Mesenchymal stem cell (in vitro differentiated cells and primary cell): ENCODE results near the gene NMRK2.

Experiments used
- DNase-seq: peaks from one replicate; pipeline ENCODE4 v3.0.0-alpha.2; 2013
- H2AFZ ChIP-seq: one replicate; pipeline ENCODE4 v1.6.1; 2013; ENCODE audit warnings: low read depth, mild to moderate bottlenecking, control low read depth, inconsistent platforms, low read length, moderate library complexity
- H2AK5ac ChIP-seq: 2 replicates; pipeline ENCODE4 v1.6.1; 2013; ENCODE audit warnings: low read length, moderate library complexity, mild to moderate bottlenecking, inconsistent platforms; ENCODE audit not compliant: severe bottlenecking
- H2BK120ac ChIP-seq: one replicate; pipeline ENCODE4 v1.6.1; 2013; ENCODE audit warnings: low read depth, mild to moderate bottlenecking, inconsistent platforms, low read length, moderate library complexity
- H2BK12ac ChIP-seq, 2 experiments: one replicate each; pipeline ENCODE4 v1.6.1; 2013; ENCODE audit warnings: inconsistent platforms in 2 of 2, low read length in 2 of 2, mild to moderate bottlenecking in 2 of 2, moderate library complexity in 2 of 2, control low read depth in 1 of 2
- H2BK15ac ChIP-seq: one replicate; pipeline ENCODE4 v1.6.1; 2013; ENCODE audit warnings: mild to moderate bottlenecking, low read depth, inconsistent platforms; ENCODE audit not compliant: poor library complexity, severe bottlenecking
- H2BK5ac ChIP-seq: 2 replicates; pipeline ENCODE4 v1.6.1; 2013; ENCODE audit warnings: low read depth, mild to moderate bottlenecking, low read length, control low read depth, inconsistent platforms; ENCODE audit not compliant: poor library complexity, severe bottlenecking
- H3K14ac ChIP-seq, 2 experiments: one replicate each; pipeline ENCODE4 v1.6.1; 2013; ENCODE audit warnings: inconsistent platforms in 2 of 2, low read length in 2 of 2, control low read depth in 1 of 2, mild to moderate bottlenecking in 1 of 2, moderate library complexity in 1 of 2
- H3K18ac ChIP-seq, 2 experiments: one replicate each; pipeline ENCODE4 v1.6.1; 2013; ENCODE audit warnings: inconsistent platforms in 2 of 2, low read length in 2 of 2, control low read depth in 1 of 2, low read depth in 1 of 2, mild to moderate bottlenecking in 1 of 2
- H3K23ac ChIP-seq, 2 experiments: one replicate each; pipeline ENCODE4 v1.6.1; 2013; ENCODE audit warnings: inconsistent platforms in 2 of 2, low read length in 2 of 2, mild to moderate bottlenecking in 2 of 2, moderate library complexity in 2 of 2, control low read depth in 1 of 2
- H3K27ac ChIP-seq: 2 replicates; pipeline ENCODE4 v1.5.1; 2013; ENCODE audit warnings: mild to moderate bottlenecking, moderate library complexity, low read length, control low read depth, inconsistent platforms; ENCODE audit not compliant: poor library complexity, severe bottlenecking
- H3K27me3 ChIP-seq, 2 experiments: 2 replicates each; pipeline versions ENCODE4 v1.6.1 to v1.7.0; 2013; ENCODE audit warnings: low read length in 2 of 2, mild to moderate bottlenecking in 2 of 2, moderate library complexity in 2 of 2, control low read depth in 1 of 2, inconsistent platforms in 1 of 2; ENCODE audit not compliant: control insufficient read depth in 1 of 2, insufficient read depth in 1 of 2
- H3K36me3 ChIP-seq, 2 experiments: 2 replicates each; pipeline versions ENCODE4 v1.6.1 to v1.7.0; 2013; ENCODE audit warnings: low read length in 2 of 2, control low read depth in 1 of 2, inconsistent platforms in 1 of 2, low read depth in 1 of 2, mild to moderate bottlenecking in 1 of 2; ENCODE audit not compliant: insufficient read depth in 2 of 2, control insufficient read depth in 1 of 2
- H3K4ac ChIP-seq, 2 experiments: one replicate each; pipeline ENCODE4 v1.6.1; 2013; ENCODE audit warnings: inconsistent platforms in 2 of 2, low read length in 2 of 2, mild to moderate bottlenecking in 2 of 2, moderate library complexity in 2 of 2, control low read depth in 1 of 2, low read depth in 1 of 2
- H3K4me1 ChIP-seq: 2 replicates; pipeline ENCODE4 v1.6.1; 2013; ENCODE audit warnings: low read depth, low read length, control low read depth; ENCODE audit not compliant: control insufficient read depth, insufficient read depth
- H3K4me2 ChIP-seq: 2 replicates; pipeline ENCODE4 v1.6.1; 2013; ENCODE audit warnings: low read length, mild to moderate bottlenecking, inconsistent platforms; ENCODE audit not compliant: poor library complexity, severe bottlenecking
- H3K4me3 ChIP-seq, 2 experiments: 2 replicates each; pipeline versions ENCODE4 v1.5.1 to v1.7.0; 2013; ENCODE audit warnings: low read length in 2 of 2, mild to moderate bottlenecking in 2 of 2, control low read depth in 1 of 2, low read depth in 1 of 2; ENCODE audit not compliant: insufficient read depth in 1 of 2
- H3K79me1 ChIP-seq: replicated peaks from 2 replicates; pipeline ENCODE4 v1.6.1; 2013; ENCODE audit warnings: mild to moderate bottlenecking, control low read depth, low read length, inconsistent platforms; ENCODE audit not compliant: poor library complexity, severe bottlenecking
- H3K9ac ChIP-seq: 2 replicates; pipeline ENCODE4 v1.7.0; 2013; ENCODE audit warnings: mild to moderate bottlenecking, low read length, moderate library complexity
- H3K9me3 ChIP-seq: 2 replicates; pipeline ENCODE4 v1.7.0; 2013; ENCODE audit warnings: mild to moderate bottlenecking, low read length; ENCODE audit not compliant: control insufficient read depth
- H4K8ac ChIP-seq: one replicate; pipeline ENCODE4 v1.6.1; 2013; ENCODE audit warnings: inconsistent platforms, mild to moderate bottlenecking, low read length, moderate library complexity
- H4K91ac ChIP-seq: one replicate; pipeline ENCODE4 v1.6.1; 2013; ENCODE audit warnings: mild to moderate bottlenecking, low read length, inconsistent platforms
- WGBS: methylation state at CpG from one replicate; pipeline ENCODE4 v1.1.7; 2013; ENCODE audit warnings: mixed read lengths; 5-methylcytosine and 5-hydroxymethylcytosine counted together

NMRK2 gene

GRCh38 chr19:3979674-3980352 is 46.9 kb downstream of the NMRK2 start:
- Histone ChIP-seq H4K8ac (no peak overlapping the region), H3K36me3 (peaks cover 92 to 95% of the 10 kb centered on the region in 2 experiments), H2AFZ (no peak overlapping the region), H3K4me2 (no peak overlapping the region), H3K9ac (no peak overlapping the region), H3K4ac (no peak overlapping the region), H3K27ac (no peak overlapping the region), H3K14ac (no peak overlapping the region), H3K9me3 (no peaks in the 10 kb centered on the region), H3K79me1 (no peaks in the 10 kb centered on the region), H2BK5ac (no peak overlapping the region), H3K18ac (no peak overlapping the region), H3K23ac (no peak overlapping the region), H2BK12ac (no peak overlapping the region), H2BK120ac (no peak overlapping the region), H2BK15ac (no peak overlapping the region), H2AK5ac (no peak overlapping the region), H3K27me3 (no peaks in the 10 kb centered on the region), H3K4me3 (no peak overlapping the region), H3K4me1 (peaks cover 37% of the 10 kb centered on the region), H4K91ac (no peak overlapping the region)
- no peak for DNase-seq
- WGBS: 94% methylated on average over 25 of the region's 25 CpGs

GRCh38 chr19:3980353-3981251 is 47.7 kb downstream of the NMRK2 start:
- 96% methylated on average over 31 of the region's 31 CpGs for WGBS

GRCh38 chr19:3981373-3981735 is 48.5 kb downstream of the NMRK2 start:
- no peak overlapping the region for H2BK120ac ChIP-seq
- 94% methylated on average over 10 of the region's 10 CpGs for WGBS
- H3K23ac ChIP-seq: peak overlapping the region in 1 of 2 experiments; percentile 0
- no peaks in the 10 kb centered on the region for H3K9me3 ChIP-seq
- H3K18ac ChIP-seq: no peak overlapping the region
- DNase-seq: no peak
- H3K27me3 ChIP-seq: no peaks in the 10 kb centered on the region
- no peak overlapping the region for H4K8ac ChIP-seq
- peak overlapping the region; percentile 18 for H4K91ac ChIP-seq
- no peaks in the 10 kb centered on the region for H3K79me1 ChIP-seq
- no peak overlapping the region for H3K4me3 ChIP-seq
- no peak overlapping the region for H3K14ac ChIP-seq
- H3K4ac ChIP-seq: no peak overlapping the region
- H3K4me2 ChIP-seq: no peak overlapping the region
- no peak overlapping the region for H2BK12ac ChIP-seq
- no peak overlapping the region for H2BK5ac ChIP-seq
- no peak overlapping the region for H2AFZ ChIP-seq
- H3K36me3 ChIP-seq: peaks cover 79 to 80% of the 10 kb centered on the region in 2 experiments
- H2BK15ac ChIP-seq: no peak overlapping the region
- H3K27ac ChIP-seq: no peak overlapping the region
- H3K4me1 ChIP-seq: peaks cover 36% of the 10 kb centered on the region
- no peak overlapping the region for H3K9ac ChIP-seq
- H2AK5ac ChIP-seq: no peak overlapping the region

More at GRCh38 chr19:3980353-3981251, 47.7 kb downstream of the NMRK2 start:
- no peak overlapping the region for H2BK5ac ChIP-seq
- no peak overlapping the region for H4K8ac ChIP-seq
- no peak overlapping the region for H2BK120ac ChIP-seq
- no peak for DNase-seq
- peaks cover 86 to 87% of the 10 kb centered on the region in 2 experiments for H3K36me3 ChIP-seq
- no peak overlapping the region for H3K4me3 ChIP-seq
- no peak overlapping the region for H2AK5ac ChIP-seq
- no peak overlapping the region for H3K4me2 ChIP-seq
- no peak overlapping the region for H2AFZ ChIP-seq
- H3K4me1 ChIP-seq: peaks cover 37% of the 10 kb centered on the region
- no peak overlapping the region for H4K91ac ChIP-seq
- H3K9ac ChIP-seq: no peak overlapping the region
- no peak overlapping the region for H3K14ac ChIP-seq
- no peak overlapping the region for H3K4ac ChIP-seq
- H2BK15ac ChIP-seq: no peak overlapping the region
- H3K9me3 ChIP-seq: no peaks in the 10 kb centered on the region
- H2BK12ac ChIP-seq: no peak overlapping the region
- H3K27ac ChIP-seq: no peak overlapping the region
- H3K18ac ChIP-seq: no peak overlapping the region
- H3K79me1 ChIP-seq: no peaks in the 10 kb centered on the region
- no peaks in the 10 kb centered on the region for H3K27me3 ChIP-seq
- H3K23ac ChIP-seq: no peak overlapping the region
